K562 (cell line): ENCODE measurements around the gene ACBD4. TPM values are rescaled to one million over a fixed set of nuclear protein-coding genes. Genes with fewer than 3 reads are reported as not detected.
A peak's percentile ranks its signal among the peaks of the same experiment; 100 is the strongest.

ENCODE experiments used
- ATF6 ChIP-seq: sonication (generic); formaldehyde crosslinking; IDR thresholded peaks from 2 replicates; pipeline ENCODE4 v1.4.0; 2020; ENCODE audit warnings: mild to moderate bottlenecking, missing genetic modification reagents
- CBFA2T3 ChIP-seq: fragments of 450-650 bp; IDR thresholded peaks from 2 replicates; pipeline ENCODE4 v1.6.1; 2017
- ELF4 ChIP-seq: fragments of 450-650 bp; formaldehyde crosslinking; IDR thresholded peaks from 2 replicates; pipeline ENCODE4 v1.4.0; 2022; ENCODE audit warnings: missing genetic modification characterization
- FUS ChIP-seq: fragments of 200-400 bp; formaldehyde crosslinking; optimal IDR thresholded peaks from 2 replicates; pipeline ENCODE3; 2017; ENCODE audit warnings: low read depth, low read length
- GMEB1 ChIP-seq: fragments of 250-450 bp; sonication (Bioruptor Pico); IDR thresholded peaks from 2 replicates; pipeline ENCODE4 v1.4.0; 2020; ENCODE audit warnings: mild to moderate bottlenecking
- HDAC6 ChIP-seq: IDR thresholded peaks from 2 replicates; pipeline ENCODE4 v1.6.1; 2012; ENCODE audit warnings: low read depth, mild to moderate bottlenecking, control low read depth, inconsistent platforms, low read length, moderate library complexity
- KDM2B ChIP-seq: fragments of 250-450 bp; sonication (Bioruptor Pico); IDR thresholded peaks from 2 replicates; pipeline ENCODE4 v1.8.0; 2021; ENCODE audit warnings: mild to moderate bottlenecking, moderate library complexity
- KLF13 ChIP-seq: fragments of 450-650 bp; IDR thresholded peaks from 2 replicates; pipeline ENCODE4 v1.6.1; 2016; ENCODE audit warnings: missing genetic modification characterization, low read depth, mild to moderate bottlenecking, missing compliant biosample characterization, moderate library complexity, borderline replicate concordance
- RFX7 ChIP-seq: fragments of 250-450 bp; sonication (Bioruptor Pico); IDR thresholded peaks from 2 replicates; pipeline ENCODE4 v1.5.1; 2021; ENCODE audit warnings: mild to moderate bottlenecking
- RNF2 ChIP-seq: sonication (generic); IDR thresholded peaks from 2 replicates; pipeline ENCODE4 v1.6.1; 2016
- SIN3B ChIP-seq: fragments of 450-650 bp; IDR thresholded peaks from 2 replicates; pipeline ENCODE4 v1.6.1; 2017; ENCODE audit warnings: low read depth, mild to moderate bottlenecking, moderate library complexity
- SMARCA5 ChIP-seq: fragments of 450-650 bp; IDR thresholded peaks from 2 replicates; pipeline ENCODE4 v1.6.1; 2016
- TCF7 ChIP-seq: sonication (generic); IDR thresholded peaks from 2 replicates; pipeline ENCODE4 v1.6.1; 2016; ENCODE audit warnings: antibody characterized with exemption, borderline replicate concordance
- YY1 ChIP-seq, 3 experiments: IDR thresholded peaks; 2 replicates each; pipeline ENCODE4 v1.6.1; 2011; ENCODE audit warnings: low read length in 2 of 3, mild to moderate bottlenecking in 2 of 3, moderate library complexity in 2 of 3, borderline replicate concordance in 1 of 3, control low read depth in 1 of 3, low read depth in 1 of 3; ENCODE audit not compliant: insufficient read depth in 3 of 3, insufficient replicate concordance in 2 of 3, control insufficient read depth in 1 of 3, insufficient read length in 1 of 3; ENCODE audit errors: extremely low read depth in 1 of 3
- ZFPM2 ChIP-seq: fragments of 250-450 bp; sonication (Bioruptor Pico); IDR thresholded peaks from 2 replicates; pipeline ENCODE4 v1.5.1; 2022; ENCODE audit warnings: mild to moderate bottlenecking
- ZNF174 ChIP-seq: fragments of 250-450 bp; sonication (Bioruptor Pico); IDR thresholded peaks from 2 replicates; pipeline ENCODE4 v1.4.0; 2020; ENCODE audit warnings: mild to moderate bottlenecking
- ZNF311 ChIP-seq: fragments of 250-450 bp; sonication (Bioruptor Pico); IDR thresholded peaks from 2 replicates; pipeline ENCODE4 v1.4.0; 2020; ENCODE audit warnings: mild to moderate bottlenecking, moderate library complexity
- ZNF384 ChIP-seq: IDR thresholded peaks from 2 replicates; pipeline ENCODE4 v1.6.1; 2012; ENCODE audit warnings: low read depth, low read length, improper control_type of control experiment
- polyA plus RNA-seq, 8 experiments: library from polyadenylated mRNA; depleted of rRNA in 4 of 8; stranded (reverse) in 5 of 8; unstranded in 3 of 8; fragments of >200 nt; fragmentation: Nextera tagmentation in 2 of 8; fragmentation: Illumina TruSeq in 1 of 8; extraction: Ambion mirVana in 2 of 8; extraction: Trizol in 1 of 8; gene quantifications; 2 replicates each; pipeline versions ENCODE4 v1.2.1 to v1.2.3, GENCODE V29; 2011 to 2014; ENCODE audit warnings: inconsistent platforms in 1 of 8, missing spikeins in 1 of 8
- total RNA-seq, 7 experiments: library from RNA; depleted of rRNA in 6 of 7; stranded (reverse); fragments of >200 nt in 6 of 7; fragmentation: Illumina TruSeq in 2 of 7; extraction: Trizol in 2 of 7; gene quantifications; 2 replicates each; pipeline versions ENCODE4 v1.2.1 to v1.2.3, GENCODE V29; 2011 to 2021; ENCODE audit warnings: low replicate concordance in 1 of 7
- TF ChIP-seq, protein P1 (sequence below): fragments of 250-450 bp; sonication (Bioruptor Pico); IDR thresholded peaks from 2 replicates; pipeline ENCODE4 v1.5.0; 2020; ENCODE audit warnings: mild to moderate bottlenecking, borderline replicate concordance
- TF ChIP-seq, protein P2 (sequence below): fragments of 250-450 bp; sonication (Bioruptor Pico); IDR thresholded peaks from 2 replicates; pipeline ENCODE4 v1.5.0; 2022; ENCODE audit warnings: mild to moderate bottlenecking

ACBD4 gene
- total and polyA plus RNA-seq, 9 of the 15 experiments (the other 6 are each of a cell fraction or from before 2014, with no cell fraction given), result 0.14 to 6.9 (median 4.6) TPM

DNA sequence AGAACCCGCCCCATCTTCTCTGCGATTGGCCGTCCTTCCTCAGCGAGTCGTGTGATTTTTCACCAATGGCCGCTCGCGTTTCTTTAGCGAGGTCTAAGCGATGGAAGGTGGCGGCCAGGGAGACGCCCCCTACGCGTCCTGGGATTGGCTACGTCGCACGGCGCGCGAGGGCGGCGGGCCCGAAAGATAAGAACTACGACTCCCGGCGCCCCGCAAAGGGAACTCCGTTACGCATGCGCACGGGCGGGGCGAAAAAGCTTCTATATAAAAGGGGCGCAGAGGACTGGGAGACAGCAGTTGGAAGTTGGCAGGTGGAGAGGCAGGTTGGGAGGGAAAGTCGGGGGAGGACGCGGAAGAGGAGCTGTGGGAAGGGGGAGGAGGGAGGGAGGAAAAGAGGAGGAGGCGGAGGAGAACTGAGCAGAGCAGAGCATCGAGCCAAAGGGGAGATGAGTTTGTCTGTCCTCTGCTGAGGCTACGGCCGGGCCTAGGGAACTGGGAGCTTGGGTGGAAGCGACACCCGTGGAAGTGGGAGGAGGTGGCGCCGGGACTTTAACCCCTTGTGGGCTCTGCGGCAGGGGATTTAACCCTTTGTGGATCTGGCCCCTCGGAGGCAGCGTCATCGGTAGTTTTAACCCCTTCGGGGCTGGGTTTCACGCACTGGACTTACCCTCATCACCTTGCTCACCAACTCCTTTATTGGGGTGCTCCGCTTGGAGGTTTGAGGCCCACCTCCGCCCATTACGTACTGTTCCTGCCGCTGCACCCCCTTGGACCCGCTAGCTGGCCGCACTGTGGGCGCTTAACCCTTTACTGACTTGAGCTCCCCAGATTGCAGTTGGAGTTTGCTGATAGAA lies 12.9 kb downstream of the ACBD4 start, which contains the start of gene HEXIM1 (continued):
- TF ChIP-seq CBFA2T3, result peak; percentile 48
- TF ChIP-seq ATF6 (CRISPR knock-in tag), result 0 out of 2 replicates have a peak, but pooled peaks have one; percentile 39
- no peak for TF ChIP-seq FUS
- peak; percentile 63; the same call in 1 of the 2 replicates for TF ChIP-seq KDM2B
- no peak for TF ChIP-seq ZNF311 (CRISPR knock-in tag)
- peak in 2 of 3 experiments; percentile 30 to 58 for TF ChIP-seq YY1 (IDR thresholded peaks at IDR 0.05; ENCODE audit: borderline replicate concordance in 1 of 3, control insufficient read depth in 1 of 3, extremely low read depth in 1 of 3, insufficient read depth in 3 of 3, insufficient read length in 1 of 3, insufficient replicate concordance in 2 of 3, low read depth in 1 of 3, low read length in 2 of 3)
- TF ChIP-seq SMARCA5, result no peak
- TF ChIP-seq ZNF174, result no peak
- TF ChIP-seq, protein P1, sequence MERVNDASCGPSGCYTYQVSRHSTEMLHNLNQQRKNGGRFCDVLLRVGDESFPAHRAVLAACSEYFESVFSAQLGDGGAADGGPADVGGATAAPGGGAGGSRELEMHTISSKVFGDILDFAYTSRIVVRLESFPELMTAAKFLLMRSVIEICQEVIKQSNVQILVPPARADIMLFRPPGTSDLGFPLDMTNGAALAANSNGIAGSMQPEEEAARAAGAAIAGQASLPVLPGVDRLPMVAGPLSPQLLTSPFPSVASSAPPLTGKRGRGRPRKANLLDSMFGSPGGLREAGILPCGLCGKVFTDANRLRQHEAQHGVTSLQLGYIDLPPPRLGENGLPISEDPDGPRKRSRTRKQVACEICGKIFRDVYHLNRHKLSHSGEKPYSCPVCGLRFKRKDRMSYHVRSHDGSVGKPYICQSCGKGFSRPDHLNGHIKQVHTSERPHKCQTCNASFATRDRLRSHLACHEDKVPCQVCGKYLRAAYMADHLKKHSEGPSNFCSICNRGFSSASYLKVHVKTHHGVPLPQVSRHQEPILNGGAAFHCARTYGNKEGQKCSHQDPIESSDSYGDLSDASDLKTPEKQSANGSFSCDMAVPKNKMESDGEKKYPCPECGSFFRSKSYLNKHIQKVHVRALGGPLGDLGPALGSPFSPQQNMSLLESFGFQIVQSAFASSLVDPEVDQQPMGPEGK (CRISPR knock-in tag), result peak; percentile 89; the same call in 1 of the 2 replicates
- TF ChIP-seq RNF2, result peak; percentile 72
- TF ChIP-seq TCF7, result peak; percentile 60; the same call in 1 of the 2 replicates
- peak; percentile 100 for TF ChIP-seq ELF4
- TF ChIP-seq ZNF384, result 0 out of 2 replicates have a peak, but pooled peaks have one; percentile 8
- TF ChIP-seq, protein P2, sequence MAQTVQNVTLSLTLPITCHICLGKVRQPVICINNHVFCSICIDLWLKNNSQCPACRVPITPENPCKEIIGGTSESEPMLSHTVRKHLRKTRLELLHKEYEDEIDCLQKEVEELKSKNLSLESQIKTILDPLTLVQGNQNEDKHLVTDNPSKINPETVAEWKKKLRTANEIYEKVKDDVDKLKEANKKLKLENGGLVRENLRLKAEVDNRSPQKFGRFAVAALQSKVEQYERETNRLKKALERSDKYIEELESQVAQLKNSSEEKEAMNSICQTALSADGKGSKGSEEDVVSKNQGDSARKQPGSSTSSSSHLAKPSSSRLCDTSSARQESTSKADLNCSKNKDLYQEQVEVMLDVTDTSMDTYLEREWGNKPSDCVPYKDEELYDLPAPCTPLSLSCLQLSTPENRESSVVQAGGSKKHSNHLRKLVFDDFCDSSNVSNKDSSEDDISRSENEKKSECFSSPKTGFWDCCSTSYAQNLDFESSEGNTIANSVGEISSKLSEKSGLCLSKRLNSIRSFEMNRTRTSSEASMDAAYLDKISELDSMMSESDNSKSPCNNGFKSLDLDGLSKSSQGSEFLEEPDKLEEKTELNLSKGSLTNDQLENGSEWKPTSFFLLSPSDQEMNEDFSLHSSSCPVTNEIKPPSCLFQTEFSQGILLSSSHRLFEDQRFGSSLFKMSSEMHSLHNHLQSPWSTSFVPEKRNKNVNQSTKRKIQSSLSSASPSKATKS (CRISPR knock-in tag), result peak; percentile 79; the same call in 1 of the 2 replicates
- peak; percentile 52; the same call in 1 of the 2 replicates for TF ChIP-seq KLF13 (tag)
- TF ChIP-seq RFX7, result peak; percentile 95
- TF ChIP-seq GMEB1, result peak; percentile 98
- TF ChIP-seq SIN3B, result peak; percentile 52; the same call in 1 of the 2 replicates
- no peak for TF ChIP-seq HDAC6
- TF ChIP-seq ZFPM2 (CRISPR knock-in tag), result peak; percentile 97
